ENCODE data around the gene VAV3.

VAV3 gene

GRCh38 chr1:107807405-107807804 is 157.6 kb downstream of the VAV3 start:
- Histone ChIP-seq H4K20me1 (ENCODE audit: control insufficient read depth, insufficient read depth, low read depth, low read length) (no peaks in the 10 kb centered on the region), H3K79me2 (ENCODE audit: control insufficient read depth, low read length) (no peaks in the 10 kb centered on the region), H3K9me3 (ENCODE audit: control insufficient read depth, insufficient read depth, low read length) (peaks cover 3% of the 10 kb centered on the region; the same call in 1 of the 2 replicates), H3K4me3 (ENCODE audit: low read length) (no peak overlapping the region), H3K9me2 (replicated peaks; ENCODE audit: control insufficient read depth, low read length) (no peaks in the 10 kb centered on the region), H3K4me1 (ENCODE audit: control insufficient read depth, low read length) (peaks cover 51% of the 10 kb centered on the region), H3K27me3 (ENCODE audit: control insufficient read depth, low read length) (no peaks in the 10 kb centered on the region), H3K4me2 (ENCODE audit: low read length) (no peak overlapping the region), H3K27ac (ENCODE audit: low read depth, low read length) (no peak overlapping the region), H3K36me3 (ENCODE audit: control insufficient read depth, low read length) (no peaks in the 10 kb centered on the region), H3F3A (ENCODE audit: control insufficient read depth, insufficient read depth) (no peaks in the 10 kb centered on the region; the same call in 1 of the 2 replicates)
- TF ChIP-seq EZH2phosphoT487 (IDR thresholded peaks at IDR 0.05; ENCODE audit: borderline replicate concordance, low read length) (no peak), CTCF (IDR thresholded peaks at IDR 0.05; ENCODE audit: low read depth, low read length, poor library complexity, severe bottlenecking) (no peak)

- no peaks in the 10 kb centered on the region for H4K20me1 ChIP-seq (ENCODE audit: control insufficient read depth, insufficient read depth, low read depth, low read length)
These were observed 158.1 kb downstream of the VAV3 start for GRCh38 chr1:107806902-107807301.

GRCh38 chr1:107804741-107805140 is 160.2 kb downstream of the VAV3 start:
- Histone ChIP-seq H3K79me2 (ENCODE audit: control insufficient read depth, low read length) (no peaks in the 10 kb centered on the region), H3K9me2 (replicated peaks; ENCODE audit: control insufficient read depth, low read length) (no peaks in the 10 kb centered on the region), H3K9me3 (ENCODE audit: control insufficient read depth, insufficient read depth, low read length) (peaks cover 13% of the 10 kb centered on the region; the same call in 1 of the 2 replicates), H3K27me3 (ENCODE audit: control insufficient read depth, low read length) (no peaks in the 10 kb centered on the region), H3K4me2 (ENCODE audit: low read length) (peak overlapping the region; percentile 71), H3K4me1 (ENCODE audit: control insufficient read depth, low read length) (peaks cover 54% of the 10 kb centered on the region), H3K4me3 (ENCODE audit: low read length) (peak overlapping the region; percentile 51), H3K27ac (ENCODE audit: low read depth, low read length) (peak overlapping the region; percentile 69), H3K36me3 (ENCODE audit: control insufficient read depth, low read length) (no peaks in the 10 kb centered on the region), H3F3A (ENCODE audit: control insufficient read depth, insufficient read depth) (no peaks in the 10 kb centered on the region; the same call in 1 of the 2 replicates), H4K20me1 (ENCODE audit: control insufficient read depth, insufficient read depth, low read depth, low read length) (no peaks in the 10 kb centered on the region)
- TF ChIP-seq CTCF (IDR thresholded peaks at IDR 0.05; ENCODE audit: low read depth, low read length, poor library complexity, severe bottlenecking) (no peak), EZH2phosphoT487 (IDR thresholded peaks at IDR 0.05; ENCODE audit: borderline replicate concordance, low read length) (no peak)

More at GRCh38 chr1:107806902-107807301, 158.1 kb downstream of the VAV3 start:
- no peak overlapping the region for H3K27ac ChIP-seq (ENCODE audit: low read depth, low read length)
- H3K4me1 ChIP-seq (ENCODE audit: control insufficient read depth, low read length), result peaks cover 55% of the 10 kb centered on the region
- H3K36me3 ChIP-seq (ENCODE audit: control insufficient read depth, low read length), result no peaks in the 10 kb centered on the region
- peaks cover 3% of the 10 kb centered on the region; the same call in 1 of the 2 replicates for H3K9me3 ChIP-seq (ENCODE audit: control insufficient read depth, insufficient read depth, low read length)
- TF ChIP-seq CTCF (IDR thresholded peaks at IDR 0.05; ENCODE audit: low read depth, low read length, poor library complexity, severe bottlenecking) (no peak), EZH2phosphoT487 (IDR thresholded peaks at IDR 0.05; ENCODE audit: borderline replicate concordance, low read length) (no peak)
- no peaks in the 10 kb centered on the region for H3K27me3 ChIP-seq (ENCODE audit: control insufficient read depth, low read length)
- H3K4me2 ChIP-seq (ENCODE audit: low read length), result no peak overlapping the region
- no peaks in the 10 kb centered on the region for H3K9me2 ChIP-seq (replicated peaks; ENCODE audit: control insufficient read depth, low read length)
- no peaks in the 10 kb centered on the region for H3K79me2 ChIP-seq (ENCODE audit: control insufficient read depth, low read length)
- H3K4me3 ChIP-seq (ENCODE audit: low read length), result no peak overlapping the region
- H3F3A ChIP-seq (ENCODE audit: control insufficient read depth, insufficient read depth), result no peaks in the 10 kb centered on the region; the same call in 1 of the 2 replicates
